Stimulated activated naive CD8-positive, alpha-beta T cell treated with anti-CD3 and anti-CD28 coated beads, Interleukin-15, amount 100 ng/mL, for 72 hours (primary cell): ENCODE measurements around the gene KMT2E.
"Not testable (repeated sequence)": the region's sequence is repeated elsewhere in the genome, so short reads cannot be mapped to it uniquely, and the experiment has no call there.

Source experiments
- ATAC-seq: fragments of 150-1000 bp; cut with Tn5 transposase; 2 replicates; pipeline ENCODE4 v1.10.0; 2021; ENCODE audit warnings: mild to moderate bottlenecking, moderate library complexity
- DNase-seq, 2 donors: peaks; one replicate each; pipeline ENCODE4 v3.0.0; 2021 to 2022
- H3K27ac Mint-ChIP-seq, 2 donors: one replicate each; pipeline ENCODE4 v1.8.0; 2022; ENCODE audit warnings: mild to moderate bottlenecking in 2 of 2, mixed read lengths in 2 of 2, moderate library complexity in 2 of 2
- H3K27me3 Mint-ChIP-seq: one replicate; pipeline ENCODE4 v1.8.0; 2022; ENCODE audit warnings: mixed read lengths
- H3K4me1 Mint-ChIP-seq: one replicate; pipeline ENCODE4 v1.8.0; 2022; ENCODE audit warnings: mild to moderate bottlenecking, mixed read lengths
- H3K4me3 Mint-ChIP-seq, 2 donors: one replicate each; pipeline ENCODE4 v1.8.0; 2022; ENCODE audit warnings: mild to moderate bottlenecking in 2 of 2, mixed read lengths in 2 of 2, moderate library complexity in 1 of 2
- H3K9me3 Mint-ChIP-seq, 2 donors: one replicate each; pipeline ENCODE4 v1.8.0; 2022; ENCODE audit warnings: mixed read lengths in 2 of 2

The KMT2E gene

DNA sequence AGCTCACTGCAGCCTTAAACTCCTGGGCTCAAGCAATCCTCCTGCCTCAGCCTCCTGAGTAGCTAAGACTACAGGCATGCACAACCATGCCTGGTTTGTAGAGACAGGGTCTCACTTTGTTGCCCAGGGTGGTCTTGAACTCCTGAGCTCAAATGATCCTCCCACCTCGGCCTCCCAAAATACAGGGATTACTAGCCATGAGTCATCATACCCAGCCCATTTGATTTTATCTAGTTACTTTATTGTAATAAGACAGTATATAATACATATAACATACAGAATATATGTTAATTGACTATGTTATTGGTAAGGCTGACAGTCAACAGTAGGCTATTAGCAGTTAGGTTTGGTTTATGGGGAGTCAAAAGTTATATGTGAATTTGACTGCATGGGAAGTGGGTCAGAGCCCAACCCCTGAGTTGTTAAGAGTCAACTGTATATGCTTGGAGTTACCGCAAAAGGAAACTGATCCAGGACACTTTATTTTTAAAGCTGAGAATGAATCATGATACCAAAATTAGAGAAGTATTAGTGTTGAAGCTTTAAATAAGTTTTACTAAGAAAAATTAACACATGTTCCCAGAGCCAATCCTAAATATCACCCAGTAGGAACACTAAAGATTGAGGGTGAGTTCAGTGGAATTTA lies 20.7 kb upstream of the KMT2E start:
- peak overlapping the region in 1 of 2 donors; percentile 65 for H3K27ac Mint-ChIP-seq
- H3K9me3 Mint-ChIP-seq, result no peaks in the 10 kb centered on the region
- H3K27me3 Mint-ChIP-seq, result no peaks in the 10 kb centered on the region
- peaks cover 51% of the 10 kb centered on the region for H3K4me1 Mint-ChIP-seq
- no peak overlapping the region for H3K4me3 Mint-ChIP-seq
- no peak for ATAC-seq
- no peak for DNase-seq

DNA sequence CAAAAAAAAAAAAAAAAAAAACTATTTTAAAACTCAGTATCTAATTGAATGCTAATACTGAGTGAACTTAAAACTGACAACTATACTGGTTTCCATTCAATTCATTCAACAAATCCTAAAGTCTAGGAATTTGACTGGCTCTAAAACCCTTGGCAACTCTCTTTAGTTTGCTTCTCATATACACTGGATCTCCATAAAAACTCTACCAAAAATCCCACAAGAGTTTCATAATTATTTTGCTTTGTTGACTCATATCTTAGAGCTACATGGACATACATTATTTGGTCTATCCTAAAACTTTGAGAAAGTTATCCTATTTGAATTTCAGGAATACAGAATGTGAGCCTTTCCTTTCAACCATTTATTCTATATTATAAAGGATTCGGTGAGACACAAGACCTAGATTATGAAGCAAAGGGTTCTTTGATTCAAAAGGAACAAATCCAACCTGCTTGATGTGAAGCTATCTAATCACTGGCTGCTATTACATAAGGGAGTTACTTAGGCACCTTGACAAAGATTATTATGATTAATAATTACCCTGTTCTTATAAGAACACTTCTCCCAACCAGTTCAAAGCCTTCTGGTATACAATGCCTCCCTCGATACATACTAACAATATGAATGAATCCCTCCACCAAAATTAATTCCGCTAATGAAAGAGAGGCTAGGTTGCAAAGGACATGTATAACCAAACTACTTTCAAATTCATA lies 15.8 kb upstream of the KMT2E start:
- H3K9me3 Mint-ChIP-seq, result no peaks in the 10 kb centered on the region
- DNase-seq (no peak), ATAC-seq (no peak)
- H3K27me3 Mint-ChIP-seq, result no peaks in the 10 kb centered on the region
- peak overlapping the region in 1 of 2 donors; percentile 21 for H3K4me3 Mint-ChIP-seq
- peaks cover 92% of the 10 kb centered on the region for H3K4me1 Mint-ChIP-seq
- H3K27ac Mint-ChIP-seq, result no peak overlapping the region

DNA sequence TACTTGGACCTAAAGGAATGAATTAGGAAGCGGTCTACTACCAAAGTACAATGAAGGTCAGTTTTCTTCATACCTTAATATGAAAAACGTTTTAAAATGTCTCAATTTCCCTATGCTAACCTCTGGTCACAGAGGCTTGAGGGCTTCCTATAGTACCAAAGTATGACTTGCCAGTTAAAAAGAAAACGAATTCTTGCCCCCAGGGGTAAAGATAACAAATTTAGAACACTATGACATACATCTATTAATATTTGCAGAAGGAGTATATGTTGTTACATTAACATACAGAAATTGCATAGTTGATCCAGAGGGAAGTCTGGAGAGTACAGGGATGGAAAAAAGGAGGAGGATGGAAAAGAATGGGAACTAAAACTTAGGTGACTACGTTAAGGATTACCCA lies 13.8 kb upstream of the KMT2E start:
- DNase-seq (no peak), ATAC-seq (no peak)
- no peaks in the 10 kb centered on the region for H3K27me3 Mint-ChIP-seq
- H3K4me1 Mint-ChIP-seq, result peaks cover 92% of the 10 kb centered on the region
- H3K4me3 Mint-ChIP-seq, result peak overlapping the region in 1 of 2 donors; percentile 11
- no peaks in the 10 kb centered on the region for H3K9me3 Mint-ChIP-seq
- H3K27ac Mint-ChIP-seq, result peak overlapping the region in 1 of 2 donors; percentile 72

- peak; percentile 35 for ATAC-seq
- H3K27ac Mint-ChIP-seq, result no peak overlapping the region
- H3K4me3 Mint-ChIP-seq, result no peak overlapping the region
These were observed 13.1 kb upstream of the KMT2E start for GRCh38 chr7:105000927-105001336.

GRCh38 chr7:105001652-105002184 lies 12.3 kb upstream of the KMT2E start:
- Mint-ChIP-seq H3K4me1 (peaks cover 92% of the 10 kb centered on the region), H3K4me3 (no peak overlapping the region), H3K27me3 (no peaks in the 10 kb centered on the region), H3K27ac (no peak overlapping the region), H3K9me3 (no peaks in the 10 kb centered on the region)
- ATAC-seq (no peak), DNase-seq (no peak)

More at GRCh38 chr7:105000927-105001336, 13.1 kb upstream of the KMT2E start:
- H3K27me3 Mint-ChIP-seq, result no peaks in the 10 kb centered on the region
- H3K4me1 Mint-ChIP-seq, result peaks cover 92% of the 10 kb centered on the region
- no peaks in the 10 kb centered on the region for H3K9me3 Mint-ChIP-seq
- no peak for DNase-seq

DNA sequence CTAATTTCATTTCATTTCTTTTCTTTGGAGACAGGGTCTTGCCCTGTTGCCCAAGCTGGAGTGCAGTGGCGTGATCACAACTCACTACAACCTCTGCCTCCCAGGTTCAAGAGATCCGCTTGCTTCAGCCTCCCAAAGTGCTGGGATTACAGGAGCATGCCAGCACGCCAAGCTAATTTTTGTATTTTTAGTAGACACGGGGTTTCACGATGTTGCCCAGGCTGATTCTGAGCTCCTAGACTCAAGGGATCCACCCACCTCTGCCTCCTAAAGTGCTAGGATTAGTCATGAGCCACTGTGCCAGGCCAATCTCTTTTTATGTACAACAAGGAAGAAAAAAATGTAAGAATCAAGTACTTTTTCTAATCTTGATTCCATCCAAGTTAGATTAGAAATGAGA lies 10.7 kb upstream of the KMT2E start:
- peak overlapping the region; percentile 59 to 65 for H3K4me3 Mint-ChIP-seq
- H3K9me3 Mint-ChIP-seq, result no peaks in the 10 kb centered on the region
- DNase-seq (no peak), ATAC-seq (peak; percentile 88)
- H3K27me3 Mint-ChIP-seq, result no peaks in the 10 kb centered on the region
- peaks cover 94% of the 10 kb centered on the region for H3K4me1 Mint-ChIP-seq
- H3K27ac Mint-ChIP-seq, result peak overlapping the region; percentile 38 to 74

- no peak for ATAC-seq
- no peak for DNase-seq
- Mint-ChIP-seq H3K9me3 (no peaks in the 10 kb centered on the region), H3K4me3 (peak overlapping the region; percentile 9 to 60), H3K27ac (no peak overlapping the region), H3K27me3 (no peaks in the 10 kb centered on the region), H3K4me1 (peaks cover 94% of the 10 kb centered on the region)
These were observed 10.0 kb upstream of the KMT2E start for GRCh38 chr7:105003872-105004510.

DNA sequence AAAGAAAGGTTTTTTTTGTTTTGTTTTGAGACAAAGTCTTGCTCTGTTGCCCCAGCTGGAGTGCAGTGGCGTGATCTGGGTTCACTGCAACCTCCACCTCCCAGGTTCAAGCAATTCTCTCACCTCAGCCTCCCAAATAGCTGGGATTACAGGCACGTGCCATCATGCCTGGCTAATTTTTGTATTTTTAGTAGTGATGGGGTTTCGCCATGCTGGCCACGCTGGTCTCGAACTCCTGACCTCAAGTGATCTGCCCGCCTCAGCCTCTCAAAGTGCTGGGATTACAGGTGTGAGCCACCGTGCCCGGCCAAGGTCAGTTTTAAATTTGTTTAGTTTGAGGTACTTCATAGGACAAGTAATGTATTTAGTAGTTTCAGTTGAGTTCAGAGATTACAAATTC lies 9.0 kb upstream of the KMT2E start:
- ATAC-seq, H3K27ac Mint-ChIP-seq, DNase-seq, H3K9me3 Mint-ChIP-seq, H3K27me3 Mint-ChIP-seq: not testable (repeated sequence)
- Mint-ChIP-seq H3K4me1 (peaks cover 90% of the 10 kb centered on the region), H3K4me3 (peak overlapping the region; percentile 1 to 24)

GRCh38 chr7:105005486-105005885 lies 8.5 kb upstream of the KMT2E start:
- H3K27me3 Mint-ChIP-seq, H3K9me3 Mint-ChIP-seq, H3K27ac Mint-ChIP-seq, ATAC-seq, DNase-seq: not testable (repeated sequence)
- Mint-ChIP-seq H3K4me3 (peak overlapping the region; percentile 1 to 24), H3K4me1 (peaks cover 90% of the 10 kb centered on the region)

- peaks cover 79% of the 10 kb centered on the region for H3K4me1 Mint-ChIP-seq
- DNase-seq (no peak), ATAC-seq (no peak)
- peak overlapping the region; percentile 3 to 48 for H3K27ac Mint-ChIP-seq
- no peaks in the 10 kb centered on the region for H3K27me3 Mint-ChIP-seq
- H3K4me3 Mint-ChIP-seq, result peak overlapping the region; percentile 31 to 45
- no peaks in the 10 kb centered on the region for H3K9me3 Mint-ChIP-seq
These were observed 7.5 kb upstream of the KMT2E start for GRCh38 chr7:105006367-105007136.

GRCh38 chr7:105007298-105007697 lies 6.7 kb upstream of the KMT2E start:
- no peaks in the 10 kb centered on the region for H3K27me3 Mint-ChIP-seq
- H3K9me3 Mint-ChIP-seq, result no peaks in the 10 kb centered on the region
- H3K4me1 Mint-ChIP-seq, result peaks cover 78% of the 10 kb centered on the region
- no peak for DNase-seq
- H3K27ac Mint-ChIP-seq, result no peak overlapping the region
- peak overlapping the region in 1 of 2 donors; percentile 19 for H3K4me3 Mint-ChIP-seq
- ATAC-seq, result no peak

- peak overlapping the region; percentile 93 to 97 for H3K4me3 Mint-ChIP-seq
- no peak for ATAC-seq
- no peaks in the 10 kb centered on the region for H3K27me3 Mint-ChIP-seq
- no peak for DNase-seq
- H3K9me3 Mint-ChIP-seq, result no peaks in the 10 kb centered on the region
- H3K27ac Mint-ChIP-seq, result peak overlapping the region; percentile 93 to 99
- H3K4me1 Mint-ChIP-seq, result peaks cover 70% of the 10 kb centered on the region
These were observed 4.1 kb upstream of the KMT2E start for GRCh38 chr7:105009667-105010503.

DNA sequence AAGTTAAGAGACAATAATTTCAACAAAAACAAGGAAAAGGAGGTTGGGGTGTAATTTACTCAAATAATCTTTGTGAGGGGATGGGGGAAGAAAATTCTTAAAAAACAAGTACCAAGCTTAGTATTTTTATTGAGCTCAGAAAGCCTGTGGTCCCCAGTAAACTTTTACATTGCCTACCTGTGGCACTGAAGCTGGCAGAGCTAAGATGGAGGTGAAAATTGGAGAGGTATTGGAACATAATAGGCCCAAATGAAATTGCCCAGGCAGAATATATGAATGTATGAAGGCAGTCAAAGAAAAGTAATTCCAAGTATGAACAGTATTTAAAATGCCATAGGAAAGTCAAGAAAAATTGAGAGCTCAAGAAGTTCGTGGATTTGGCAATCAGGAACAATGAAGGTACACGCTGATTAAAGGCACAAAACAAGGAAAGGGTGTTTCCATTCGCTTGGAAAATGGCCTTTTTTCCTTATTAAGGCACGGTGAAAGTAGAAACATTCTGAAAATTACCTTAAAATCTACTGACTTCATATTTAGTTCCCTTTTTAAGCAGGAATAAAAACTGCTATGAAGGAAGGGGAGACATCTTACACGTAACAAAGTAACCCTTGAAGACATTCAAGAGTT lies 3.4 kb upstream of the KMT2E start:
- Mint-ChIP-seq H3K4me1 (peaks cover 64% of the 10 kb centered on the region), H3K4me3 (peak overlapping the region; percentile 93 to 97), H3K27ac (peak overlapping the region; percentile 99 to 100), H3K9me3 (no peaks in the 10 kb centered on the region), H3K27me3 (no peaks in the 10 kb centered on the region)
- ATAC-seq, result no peak
- no peak for DNase-seq

DNA sequence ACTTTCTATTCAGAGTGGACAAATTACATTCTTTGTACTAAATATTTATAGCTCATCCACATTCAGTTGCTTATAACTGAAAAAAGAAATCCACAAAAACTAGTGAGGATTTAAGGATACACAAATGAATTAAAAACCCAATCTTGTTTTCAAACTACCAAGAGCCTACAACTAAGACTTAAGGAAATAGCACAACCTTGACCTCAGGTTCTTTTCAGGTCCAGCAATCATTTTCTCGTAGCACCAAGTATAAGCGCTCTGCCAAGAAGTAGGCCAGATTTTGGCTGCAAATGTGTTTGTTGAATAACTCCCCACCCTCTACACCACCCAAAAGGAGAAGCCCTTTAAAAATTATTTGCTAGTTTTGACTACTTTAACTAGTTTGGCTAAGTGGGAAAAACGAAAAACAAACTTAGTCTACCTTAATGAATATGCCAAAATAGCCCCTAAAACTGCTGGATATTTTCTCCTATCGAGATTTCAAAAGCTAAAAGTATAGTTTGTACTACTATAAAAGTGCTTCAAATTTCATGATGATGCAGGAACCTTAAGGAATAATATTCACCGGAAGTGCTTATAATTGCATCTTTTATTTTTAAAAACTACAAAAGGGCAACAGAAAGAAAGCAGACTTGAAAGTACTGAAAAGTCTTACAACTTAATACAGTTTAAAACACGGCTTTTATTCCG lies 2.7 kb upstream of the KMT2E start:
- no peak for ATAC-seq
- Mint-ChIP-seq H3K27ac (peak overlapping the region; percentile 99 to 100), H3K27me3 (no peaks in the 10 kb centered on the region), H3K4me1 (peaks cover 57% of the 10 kb centered on the region), H3K9me3 (no peaks in the 10 kb centered on the region), H3K4me3 (peak overlapping the region; percentile 93 to 97)
- DNase-seq, result no peak
